ENCODE results near the gene FZD10. TPM values are rescaled to one million over a fixed set of nuclear protein-coding genes. Genes with fewer than 3 reads are reported as not detected.
A peak's percentile ranks its signal among the peaks of the same experiment; 100 is the strongest.

FZD10 gene
- total and polyA plus RNA-seq, 10 donors: 0.02 to 0.20 (median 0.11) TPM; not detected in 5

DNA sequence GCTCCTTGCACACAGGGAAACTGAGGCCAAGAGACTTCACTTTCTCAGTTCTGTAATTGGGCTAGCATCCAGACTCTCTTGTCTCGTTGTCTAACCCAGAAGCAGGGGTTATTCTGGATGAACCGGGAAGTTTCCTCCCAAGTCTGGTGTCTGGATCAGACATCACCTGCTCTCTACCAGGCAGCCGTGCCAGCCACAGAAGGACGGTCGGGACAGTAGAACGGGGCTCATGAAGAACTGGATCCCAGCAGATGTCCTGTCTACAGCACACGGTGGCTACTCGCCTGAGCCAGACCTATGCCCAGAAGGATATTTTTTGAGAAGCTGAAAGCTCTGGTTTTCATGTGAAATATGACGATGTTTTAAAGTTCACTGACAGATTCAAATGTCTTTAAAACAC lies 19.1 kb upstream of the FZD10 start:
- Histone ChIP-seq H3K27ac (no peak overlapping the region), H3K4me3 (no peak overlapping the region), H3K27me3 (replicated peaks in 1 of 7) (peaks cover 0 to 21% (median 0%) of the 10 kb centered on the region in 7 donors), H3K4me1 (no peaks in the 10 kb centered on the region), H3K36me3 (no peaks in the 10 kb centered on the region), H3K9me3 (no peaks in the 10 kb centered on the region)
- intact Hi-C loops (cut with DNase I; ENCODE audit: low total_unique reads): no loop called here
- peak; percentile 53 for DNase-seq
- WGBS, 5 donors: 80 to 89% (median 88%) methylated on average over 9 of the region's 9 CpGs
- TF ChIP-seq POLR2AphosphoS5 (IDR thresholded peaks at IDR 0.05): no peak
- TF ChIP-seq POLR2A (IDR thresholded peaks at IDR 0.05): no peak
- TF ChIP-seq, protein P1, sequence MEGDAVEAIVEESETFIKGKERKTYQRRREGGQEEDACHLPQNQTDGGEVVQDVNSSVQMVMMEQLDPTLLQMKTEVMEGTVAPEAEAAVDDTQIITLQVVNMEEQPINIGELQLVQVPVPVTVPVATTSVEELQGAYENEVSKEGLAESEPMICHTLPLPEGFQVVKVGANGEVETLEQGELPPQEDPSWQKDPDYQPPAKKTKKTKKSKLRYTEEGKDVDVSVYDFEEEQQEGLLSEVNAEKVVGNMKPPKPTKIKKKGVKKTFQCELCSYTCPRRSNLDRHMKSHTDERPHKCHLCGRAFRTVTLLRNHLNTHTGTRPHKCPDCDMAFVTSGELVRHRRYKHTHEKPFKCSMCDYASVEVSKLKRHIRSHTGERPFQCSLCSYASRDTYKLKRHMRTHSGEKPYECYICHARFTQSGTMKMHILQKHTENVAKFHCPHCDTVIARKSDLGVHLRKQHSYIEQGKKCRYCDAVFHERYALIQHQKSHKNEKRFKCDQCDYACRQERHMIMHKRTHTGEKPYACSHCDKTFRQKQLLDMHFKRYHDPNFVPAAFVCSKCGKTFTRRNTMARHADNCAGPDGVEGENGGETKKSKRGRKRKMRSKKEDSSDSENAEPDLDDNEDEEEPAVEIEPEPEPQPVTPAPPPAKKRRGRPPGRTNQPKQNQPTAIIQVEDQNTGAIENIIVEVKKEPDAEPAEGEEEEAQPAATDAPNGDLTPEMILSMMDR (IDR thresholded peaks at IDR 0.05 in 8 of 11, conservative IDR thresholded peaks at IDR 0.05 in 3 of 11): no peak

DNA sequence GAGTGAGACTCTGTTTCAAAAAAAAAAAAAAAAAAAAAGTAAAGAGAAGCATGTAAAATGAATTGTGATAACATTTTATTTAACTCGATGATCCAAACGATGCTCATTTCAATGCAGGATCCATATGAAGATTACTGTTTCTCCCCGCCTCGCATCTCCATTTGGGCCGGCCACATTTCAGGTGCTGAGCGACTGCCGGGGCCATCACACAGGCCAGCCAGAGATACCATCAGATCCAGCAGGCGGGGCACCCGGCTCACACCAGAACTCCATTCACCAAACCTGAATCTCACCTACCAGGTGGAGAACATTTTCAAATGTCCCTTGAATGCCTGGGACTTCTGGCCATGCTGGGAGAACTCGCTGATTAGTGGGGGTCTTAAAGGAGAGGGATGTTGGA lies 18.0 kb upstream of the FZD10 start:
- WGBS, 5 donors: 83 to 90% (median 89%) methylated on average over 10 of the region's 10 CpGs
- intact Hi-C loops (cut with DNase I; ENCODE audit: low total_unique reads): no loop called here
- H3K27ac ChIP-seq: no peak overlapping the region
- TF ChIP-seq POLR2A (IDR thresholded peaks at IDR 0.05): no peak
- TF ChIP-seq, protein P1 (IDR thresholded peaks at IDR 0.05 in 8 of 11, conservative IDR thresholded peaks at IDR 0.05 in 3 of 11): no peak
- TF ChIP-seq POLR2AphosphoS5 (IDR thresholded peaks at IDR 0.05): no peak
- H3K4me3 ChIP-seq: no peak overlapping the region
- H3K27me3 ChIP-seq (replicated peaks in 1 of 7): peaks cover 0 to 25% (median 0%) of the 10 kb centered on the region in 7 donors
- H3K36me3 ChIP-seq: no peaks in the 10 kb centered on the region
- H3K4me1 ChIP-seq: no peaks in the 10 kb centered on the region
- DNase-seq: peak; percentile 51
- no peaks in the 10 kb centered on the region for H3K9me3 ChIP-seq

DNA sequence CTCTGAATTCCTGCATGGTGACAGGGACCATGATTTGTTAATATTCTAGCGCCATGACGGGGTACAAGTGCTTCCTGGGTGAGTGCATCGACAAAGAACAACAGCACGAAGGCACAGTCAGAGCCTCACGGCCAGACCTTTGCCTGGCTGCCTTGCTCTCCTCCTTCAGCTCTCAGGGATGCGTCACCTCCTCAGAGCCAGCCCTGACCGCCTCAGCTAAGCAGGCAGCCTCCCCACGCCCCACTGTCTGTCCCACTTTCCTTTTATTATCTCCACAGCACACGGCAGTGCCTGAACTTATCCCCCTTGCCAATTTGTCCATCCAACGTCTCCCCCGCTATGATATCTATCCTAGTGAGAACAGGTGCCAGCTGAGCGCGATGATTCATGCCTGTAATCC lies 16.5 kb upstream of the FZD10 start:
- Histone ChIP-seq H3K27ac (no peak overlapping the region), H3K4me1 (no peaks in the 10 kb centered on the region), H3K27me3 (replicated peaks in 1 of 7) (peaks cover 0 to 25% (median 0%) of the 10 kb centered on the region in 7 donors), H3K9me3 (no peaks in the 10 kb centered on the region), H3K36me3 (no peaks in the 10 kb centered on the region), H3K4me3 (no peak overlapping the region)
- DNase-seq: peak; percentile 34
- intact Hi-C loops (cut with DNase I; ENCODE audit: low total_unique reads): no loop called here
- TF ChIP-seq, protein P1 (IDR thresholded peaks at IDR 0.05 in 8 of 11, conservative IDR thresholded peaks at IDR 0.05 in 3 of 11): no peak
- TF ChIP-seq POLR2AphosphoS5 (IDR thresholded peaks at IDR 0.05) (no peak), POLR2A (IDR thresholded peaks at IDR 0.05) (no peak)
- 63 to 77% (median 74%) methylated on average over 13 of the region's 13 CpGs for whole genome bisulfite sequencing, 5 donors

DNA sequence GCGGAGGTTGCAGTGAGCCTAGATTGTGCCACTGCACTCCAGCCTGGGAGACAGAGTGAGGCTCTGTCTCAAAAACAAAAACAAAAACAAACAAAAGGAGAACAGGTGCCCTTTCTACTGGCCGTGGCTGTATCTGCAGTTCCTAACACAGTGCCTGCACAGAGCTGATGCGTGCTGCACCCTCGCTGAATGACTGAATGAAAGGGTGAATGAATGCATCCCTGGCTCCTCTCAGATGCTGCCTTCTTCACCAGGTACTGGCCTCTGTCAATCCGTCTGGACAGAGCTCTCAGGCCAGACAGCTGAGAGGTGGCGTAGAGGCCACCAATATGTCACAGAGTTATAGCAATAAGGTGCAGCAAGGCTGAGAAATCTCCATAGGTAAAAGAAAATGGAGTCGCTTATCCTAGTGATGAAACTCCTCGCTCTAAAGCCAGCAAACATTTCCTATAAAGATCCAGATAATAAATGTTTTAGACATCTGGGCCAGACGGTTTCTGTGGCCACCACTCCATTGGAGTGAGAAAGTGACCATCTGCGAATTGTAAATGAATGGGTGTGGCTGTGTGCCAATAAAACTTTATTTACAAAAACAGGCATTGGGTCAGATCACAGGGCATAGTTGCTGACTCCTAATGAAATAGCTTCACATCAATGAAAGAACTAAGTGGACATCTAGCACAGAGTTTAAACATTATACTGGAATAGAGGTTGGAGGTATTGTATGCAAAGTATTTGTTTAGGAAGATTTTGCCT lies 15.9 kb upstream of the FZD10 start:
- DNase-seq: peak; percentile 10
- intact Hi-C loops (cut with DNase I; ENCODE audit: low total_unique reads): no loop called here

More for the DNA sequence above, 15.9 kb upstream of the FZD10 start:
- no peaks in the 10 kb centered on the region for H3K9me3 ChIP-seq
- no peak overlapping the region for H3K4me3 ChIP-seq
- 66 to 83% (median 74%) methylated on average over 10 of the region's 10 CpGs for WGBS, 5 donors
- no peak for TF ChIP-seq POLR2AphosphoS5 (IDR thresholded peaks at IDR 0.05)
- TF ChIP-seq, protein P1 (IDR thresholded peaks at IDR 0.05 in 8 of 11, conservative IDR thresholded peaks at IDR 0.05 in 3 of 11): no peak
- H3K4me1 ChIP-seq: no peaks in the 10 kb centered on the region
- H3K36me3 ChIP-seq: no peaks in the 10 kb centered on the region
- no peak overlapping the region for H3K27ac ChIP-seq
- H3K27me3 ChIP-seq (replicated peaks in 1 of 7): peaks cover 0 to 23% (median 0%) of the 10 kb centered on the region in 7 donors

Data from spleen (tissue), 11 donors.